GM19395 (cell line): ENCODE data around the gene ABCB8.
"Not testable (repeated sequence)": the region's sequence is repeated elsewhere in the genome, so short reads cannot be mapped to it uniquely, and the experiment has no call there.

ENCODE experiments used
- ATAC-seq: cut with Tn5 transposase; IDR thresholded peaks from one replicate; pipeline ENCODE4 v1.9.1; 2021; ENCODE audit warnings: mild to moderate bottlenecking, moderate library complexity; ENCODE audit not compliant: unreplicated experiment

ABCB8 gene

DNA sequence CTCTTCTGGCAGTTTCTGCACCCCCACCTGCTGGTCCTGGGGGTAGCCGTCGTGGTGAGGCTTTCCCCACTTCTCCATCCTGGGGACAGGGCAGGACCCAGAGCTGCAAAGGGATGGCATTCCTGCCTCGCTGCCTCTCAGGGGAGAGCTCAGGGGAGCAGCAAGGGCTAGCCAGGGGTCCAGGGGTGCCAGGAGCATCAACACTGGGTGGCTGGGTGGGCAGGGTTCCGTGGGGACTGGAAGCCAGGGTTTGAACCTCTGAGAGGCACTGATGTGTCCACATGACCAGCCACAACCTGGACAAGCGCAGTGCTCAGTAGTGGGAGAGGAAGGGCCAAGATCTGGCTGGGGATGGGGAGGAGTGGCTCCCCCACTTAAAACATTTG lies 5.6 kb downstream of the ABCB8 start:
- no peak for ATAC-seq

DNA sequence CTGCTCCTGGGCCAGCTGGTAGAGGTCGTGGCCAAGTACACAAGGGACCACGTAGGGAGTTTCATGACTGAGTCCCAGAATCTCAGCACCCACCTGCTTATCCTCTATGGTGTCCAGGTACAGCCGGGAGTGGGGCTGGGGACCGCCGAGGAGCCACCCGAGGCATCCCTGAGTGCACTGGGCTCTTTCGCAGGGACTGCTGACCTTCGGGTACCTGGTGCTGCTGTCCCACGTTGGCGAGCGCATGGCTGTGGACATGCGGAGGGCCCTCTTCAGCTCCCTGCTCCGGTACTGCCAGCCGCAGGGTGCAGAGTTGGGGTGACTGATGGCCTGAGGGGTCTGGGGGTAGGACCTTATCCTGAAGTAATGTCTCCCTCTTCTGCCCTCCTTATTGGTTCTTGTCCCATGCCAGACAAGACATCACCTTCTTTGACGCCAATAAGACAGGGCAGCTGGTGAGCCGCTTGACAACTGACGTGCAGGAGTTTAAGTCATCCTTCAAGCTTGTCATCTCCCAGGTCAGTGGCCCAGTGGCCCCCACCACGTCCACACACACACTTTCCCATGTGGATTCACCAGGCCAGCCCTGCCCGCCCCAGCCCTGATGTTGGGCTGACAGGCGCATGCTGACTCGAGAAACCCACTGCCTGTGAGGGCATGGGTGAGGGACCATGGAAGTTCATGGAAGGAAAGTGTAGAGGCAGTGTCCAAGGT lies 6.2 kb downstream of the ABCB8 start:
- no peak for ATAC-seq

DNA sequence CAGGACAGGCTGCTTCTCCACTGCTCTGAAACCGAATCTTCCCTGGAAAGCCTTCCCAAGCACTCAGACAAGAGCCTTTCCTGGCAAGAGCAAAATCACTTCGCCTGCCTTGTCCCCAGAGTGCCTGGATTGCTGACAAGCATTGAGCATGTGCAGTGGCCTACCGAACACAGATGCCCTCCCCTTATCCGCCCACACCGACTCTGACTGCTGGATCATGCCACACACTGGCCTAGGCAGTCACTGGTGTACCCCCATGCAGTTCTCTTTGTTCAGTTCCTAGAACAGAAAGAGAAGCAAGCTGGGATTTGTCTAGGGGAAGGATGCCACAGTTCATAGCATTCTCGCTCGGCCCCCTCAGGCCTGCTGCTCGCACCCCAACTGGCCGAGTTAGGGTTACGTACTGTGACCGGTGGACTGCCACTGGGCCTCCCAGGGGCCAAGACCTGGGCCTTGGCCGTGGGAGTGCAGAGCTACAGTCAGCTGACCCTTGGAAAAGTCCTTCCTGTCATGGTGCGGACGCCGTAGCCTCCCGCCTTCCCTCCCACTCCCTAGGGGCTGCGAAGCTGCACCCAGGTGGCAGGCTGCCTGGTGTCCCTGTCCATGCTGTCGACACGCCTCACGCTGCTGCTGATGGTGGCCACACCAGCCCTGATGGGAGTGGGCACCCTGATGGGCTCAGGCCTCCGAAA lies 6.9 kb downstream of the ABCB8 start:
- ATAC-seq = no peak

DNA sequence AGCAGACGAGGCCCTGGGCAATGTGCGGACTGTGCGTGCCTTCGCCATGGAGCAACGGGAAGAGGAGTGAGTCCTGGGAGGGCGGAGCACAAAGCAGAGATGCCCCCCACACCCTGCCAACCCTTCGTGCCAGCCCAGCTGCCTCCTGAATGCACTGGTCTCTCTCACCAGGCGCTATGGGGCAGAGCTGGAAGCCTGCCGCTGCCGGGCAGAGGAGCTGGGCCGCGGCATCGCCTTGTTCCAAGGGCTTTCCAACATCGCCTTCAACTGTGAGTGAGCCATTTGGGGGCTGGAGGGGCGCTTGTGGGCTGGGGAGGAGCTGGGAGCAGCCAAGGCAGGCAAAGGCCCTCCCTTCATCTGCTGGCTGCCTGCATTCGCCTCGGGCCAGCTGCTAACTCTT lies 7.7 kb downstream of the ABCB8 start:
- ATAC-seq = no peak

DNA sequence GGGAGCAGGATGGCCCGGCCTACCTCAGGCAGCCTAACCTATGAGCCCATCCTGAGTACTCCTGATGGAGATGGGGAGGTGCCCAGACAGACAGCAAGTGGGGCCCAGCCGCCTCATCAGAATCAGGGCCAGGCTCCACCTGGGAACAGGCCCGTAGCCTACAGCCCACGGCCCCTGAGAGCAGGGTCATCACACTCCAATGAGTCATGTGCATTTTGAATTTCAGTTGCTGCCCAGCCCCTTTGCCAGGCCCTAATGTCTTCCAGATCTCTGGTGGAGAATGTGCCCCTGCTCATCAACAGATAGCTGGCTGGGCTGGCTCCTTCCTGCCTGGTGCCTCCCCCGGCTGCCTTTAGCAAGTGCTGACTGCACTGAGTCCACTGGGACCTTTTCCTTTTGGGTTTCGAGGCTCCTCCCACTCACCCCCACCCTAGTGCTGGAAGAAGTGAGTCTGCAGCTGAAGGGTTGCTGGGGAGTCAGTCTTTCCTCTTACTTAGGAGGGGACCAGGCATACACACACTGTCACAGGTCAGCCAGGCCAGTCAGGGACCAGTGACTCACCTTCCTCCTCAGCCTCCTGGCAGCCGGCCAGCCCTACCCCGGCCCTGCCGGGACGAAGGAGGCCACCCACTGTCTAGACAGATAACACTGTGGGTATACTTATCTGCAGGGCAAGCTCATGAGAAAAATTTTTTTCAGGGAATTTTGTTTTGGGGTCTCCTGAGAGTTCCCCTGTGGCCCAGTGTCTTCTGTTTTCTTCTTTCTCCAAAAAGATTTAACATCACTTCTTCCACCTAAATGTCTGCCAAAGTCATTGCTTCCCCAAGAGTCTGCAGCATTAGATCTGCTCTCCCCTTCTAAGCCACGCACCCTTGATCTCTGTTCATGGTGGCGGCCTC lies 10.9 kb downstream of the ABCB8 start:
- ATAC-seq = no peak

DNA sequence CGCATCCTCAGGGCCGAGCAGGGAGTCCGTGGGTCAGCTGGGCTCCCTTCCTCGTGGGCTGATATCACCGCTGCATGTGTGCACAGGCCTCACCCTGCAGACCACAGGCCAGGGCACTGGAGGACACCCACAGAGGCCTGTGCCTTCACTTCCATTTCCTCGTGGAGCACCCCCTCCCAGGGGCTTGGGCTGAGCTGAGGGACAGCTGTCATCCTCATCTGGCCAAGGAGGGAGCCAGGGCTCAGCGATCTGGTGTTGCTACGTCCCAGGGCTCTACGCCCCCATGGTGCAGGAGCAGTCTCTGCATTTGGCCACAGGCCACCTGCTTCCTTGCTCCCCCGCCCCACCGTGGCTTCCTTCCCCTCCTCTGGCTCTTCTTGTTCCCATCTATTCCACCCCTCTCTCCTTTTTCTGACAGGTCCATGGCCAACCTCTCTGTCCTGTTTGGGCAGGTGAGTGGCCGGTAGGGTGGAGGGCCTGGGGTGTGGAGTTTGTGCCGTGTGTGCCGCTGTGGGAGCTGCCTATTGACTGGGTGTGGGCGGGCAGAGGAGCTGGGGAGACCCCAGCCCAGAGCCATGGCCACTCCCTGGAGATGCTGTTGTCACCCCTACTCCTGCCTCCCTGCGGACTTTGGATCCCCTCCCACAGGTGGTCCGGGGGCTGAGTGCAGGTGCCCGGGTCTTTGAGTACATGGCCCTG lies 11.7 kb downstream of the ABCB8 start:
- ATAC-seq = no peak

DNA sequence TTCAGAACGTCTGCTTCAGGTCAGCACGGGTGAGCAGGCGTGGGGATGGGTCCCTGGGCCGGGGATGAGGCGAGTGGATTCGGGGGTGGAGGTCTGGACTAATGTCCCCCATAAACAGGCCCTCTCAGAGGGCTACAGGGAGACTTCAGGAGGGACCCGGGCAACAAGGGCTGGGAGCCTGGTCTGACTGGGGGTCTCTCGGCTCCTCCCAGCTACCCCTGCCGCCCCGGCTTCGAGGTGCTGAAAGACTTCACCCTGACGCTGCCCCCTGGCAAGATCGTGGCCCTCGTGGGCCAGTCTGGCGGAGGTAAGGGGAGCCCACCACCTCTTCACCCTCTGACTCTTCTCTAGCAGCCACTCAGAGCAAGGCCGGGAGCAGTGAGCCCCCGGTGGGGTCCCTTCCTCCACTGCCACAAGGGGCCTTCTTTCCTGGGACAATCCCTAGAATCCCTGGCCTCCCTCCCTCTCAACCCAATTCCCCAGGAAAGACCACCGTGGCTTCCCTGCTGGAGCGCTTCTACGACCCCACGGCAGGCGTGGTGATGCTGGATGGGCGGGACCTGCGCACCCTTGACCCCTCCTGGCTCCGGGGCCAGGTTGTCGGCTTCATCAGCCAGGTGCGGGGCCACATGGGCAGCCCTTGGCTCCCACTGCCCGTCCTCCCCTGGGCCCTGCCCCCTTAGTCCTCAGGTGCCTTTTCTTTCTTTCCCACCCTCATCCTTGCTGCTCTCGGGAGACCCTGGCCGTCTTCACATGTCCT lies 12.5 kb downstream of the ABCB8 start:
- no peak for ATAC-seq

DNA sequence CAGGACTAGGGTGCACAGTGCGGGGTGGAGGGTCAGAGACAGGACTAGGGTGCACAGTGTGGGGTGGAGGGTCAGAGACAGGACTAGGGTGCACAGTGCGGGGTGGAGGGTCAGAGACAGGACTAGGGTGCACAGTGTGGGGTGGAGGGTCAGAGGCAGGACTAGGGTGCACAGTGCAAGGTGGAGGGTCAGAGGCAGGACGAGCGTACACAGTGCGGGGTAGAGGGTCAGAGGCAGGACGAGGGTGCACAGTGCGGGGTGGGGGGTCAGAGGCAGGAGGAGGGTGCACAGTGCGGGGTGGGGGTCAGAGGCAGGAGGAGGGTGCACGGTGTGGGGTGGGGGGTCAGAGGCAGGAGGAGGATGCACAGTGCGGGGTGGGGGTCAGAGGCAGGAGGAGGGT lies 15.2 kb downstream of the ABCB8 start:
- ATAC-seq = not testable (repeated sequence)

DNA sequence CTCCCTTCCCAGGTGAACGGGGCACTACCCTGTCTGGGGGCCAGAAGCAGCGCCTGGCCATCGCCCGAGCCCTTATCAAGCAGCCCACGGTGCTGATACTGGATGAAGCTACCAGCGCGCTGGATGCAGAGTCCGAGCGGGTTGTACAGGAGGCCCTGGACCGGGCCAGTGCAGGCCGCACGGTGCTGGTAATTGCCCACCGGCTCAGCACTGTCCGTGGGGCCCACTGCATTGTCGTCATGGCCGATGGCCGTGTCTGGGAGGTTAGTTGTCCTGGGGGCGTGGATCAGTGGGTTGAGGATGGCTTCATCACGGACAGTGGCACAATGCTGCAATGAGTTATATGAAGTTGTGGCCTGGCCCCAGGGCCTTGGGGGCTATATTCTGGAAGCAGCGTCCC lies 15.7 kb downstream of the ABCB8 start:
- ATAC-seq = no peak

DNA sequence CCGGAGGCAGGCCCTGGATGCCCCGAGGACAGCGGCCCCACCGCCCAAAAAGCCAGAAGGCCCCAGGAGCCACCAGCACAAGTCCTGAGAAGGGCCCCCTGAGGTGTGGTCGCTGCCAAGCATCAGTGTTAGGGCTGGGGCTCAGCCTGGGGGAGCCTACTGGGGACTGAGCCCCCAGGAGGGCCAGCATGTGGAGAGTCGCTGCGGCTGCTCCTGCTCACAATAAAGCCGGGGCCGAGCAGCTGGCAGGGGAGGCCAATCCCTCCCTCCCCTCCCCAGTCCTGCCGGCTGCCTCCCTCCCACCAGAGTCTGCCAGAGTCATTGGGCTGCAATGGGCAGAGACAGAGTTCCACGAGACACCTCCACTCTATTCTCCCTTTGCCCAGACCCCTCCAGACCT lies 17.0 kb downstream of the ABCB8 start:
- no peak for ATAC-seq

DNA sequence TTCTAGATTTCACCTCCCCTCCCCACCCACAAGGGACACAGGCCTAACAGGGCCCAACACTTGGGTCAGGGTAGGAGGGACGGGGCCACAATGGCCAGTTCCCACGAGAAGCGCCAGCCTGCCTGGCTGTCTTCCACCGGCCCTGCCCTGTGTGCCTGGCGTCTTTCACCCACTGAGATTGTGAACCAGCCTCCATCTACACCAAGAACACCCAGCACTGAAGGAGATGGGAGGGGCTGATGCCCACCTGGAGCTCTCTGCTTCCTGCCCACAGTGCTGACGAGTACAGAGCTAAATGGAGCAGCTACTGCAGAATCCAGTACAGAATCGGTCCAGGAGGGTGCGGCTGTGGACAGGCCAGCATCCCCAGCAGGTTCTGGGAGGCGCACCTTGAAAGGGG lies 17.7 kb downstream of the ABCB8 start:
- ATAC-seq = no peak

DNA sequence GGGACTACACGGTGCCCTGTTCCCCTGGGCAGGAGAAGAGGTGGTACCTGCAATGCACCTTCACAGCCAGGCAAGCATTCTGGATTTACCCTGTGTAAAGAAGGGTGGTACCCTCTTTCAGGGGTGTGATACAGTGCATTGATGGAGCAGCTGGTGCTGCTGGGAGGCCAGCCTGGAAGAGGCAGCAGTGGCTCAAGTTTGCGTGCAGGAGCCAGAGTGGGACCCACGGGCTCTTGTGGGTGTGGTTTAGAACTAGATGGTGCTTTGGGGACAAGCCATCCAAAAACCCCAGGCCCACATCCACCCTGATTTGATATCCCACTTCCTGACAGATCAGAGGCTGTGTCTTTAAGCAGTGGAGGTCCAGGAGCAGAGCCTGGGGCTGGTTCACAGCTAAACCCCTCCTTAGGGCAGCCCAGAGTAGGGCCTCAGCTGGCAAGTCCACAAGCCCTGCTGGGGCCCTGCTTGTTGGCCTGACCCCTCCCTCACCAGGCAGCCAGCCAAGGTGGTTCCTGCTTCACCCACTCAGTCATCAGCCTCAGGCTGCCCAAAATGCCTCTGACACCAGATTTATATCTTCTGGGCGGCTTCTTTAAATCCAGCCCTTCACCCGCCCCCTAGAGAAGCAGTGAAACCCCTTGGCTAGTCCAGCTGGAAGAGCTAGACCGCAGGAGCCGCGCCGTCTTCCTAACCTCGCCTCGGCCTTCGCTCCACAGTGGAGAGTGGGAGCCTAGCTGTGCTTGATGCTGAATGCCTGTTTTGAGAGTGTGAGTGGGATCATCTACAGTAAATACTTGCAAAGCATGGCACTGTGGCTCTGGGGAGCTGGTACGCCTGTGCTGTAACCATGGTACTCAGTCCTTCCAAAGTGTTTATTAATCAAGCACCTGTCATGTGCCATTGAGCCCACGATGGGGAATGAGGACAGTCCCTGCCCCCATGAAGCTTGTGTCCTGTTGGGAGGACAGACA lies 18.6 kb downstream of the ABCB8 start:
- ATAC-seq = no peak

DNA sequence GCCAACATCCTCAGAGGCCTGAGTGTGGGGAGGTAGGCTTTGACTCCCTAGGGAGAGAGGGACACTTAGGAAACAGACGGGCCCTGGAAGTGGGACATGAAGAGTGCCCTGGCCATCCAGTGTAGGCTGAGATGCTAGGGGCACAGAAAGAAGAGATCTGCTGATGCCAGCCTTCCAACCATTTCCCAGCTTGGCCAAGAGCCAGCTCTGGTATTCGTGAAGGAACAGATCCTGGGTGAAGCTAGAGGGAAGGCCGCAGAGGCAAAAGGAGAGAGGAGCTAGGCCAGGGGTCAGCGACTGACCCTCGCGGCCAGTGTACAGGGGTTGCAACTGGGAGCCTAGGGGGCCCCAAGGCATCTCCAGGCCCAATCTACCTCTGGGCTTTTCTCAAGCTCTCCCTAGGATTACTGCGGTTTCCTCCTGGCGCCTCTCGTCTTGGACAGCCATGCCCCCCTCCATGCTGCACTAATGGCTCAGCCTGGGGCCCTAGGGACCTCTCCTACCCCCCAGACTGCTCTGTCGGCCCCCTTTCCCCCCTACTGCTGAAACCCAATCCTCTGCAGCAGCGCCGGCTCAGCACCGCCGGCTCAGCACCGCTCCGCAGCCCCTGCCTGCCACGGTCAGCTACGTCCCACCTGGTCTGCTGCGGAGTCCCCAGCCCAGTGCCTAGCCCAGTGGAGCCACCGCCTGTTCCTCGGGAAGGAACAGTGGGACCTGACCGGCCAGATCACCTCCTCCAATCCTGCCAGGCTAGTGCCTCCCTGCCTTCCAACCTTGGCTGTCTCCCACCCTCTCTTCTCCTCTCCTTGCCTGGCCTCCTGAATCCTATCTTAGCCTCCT lies 19.9 kb downstream of the ABCB8 start, which contains the start of gene ASIC3:
Gene ASIC3 (plus strand): TSS at position 556 of the 840 bp plus-strand sequence. CDS start 355 bp downstream, outside the sequence.
- no peak for ATAC-seq

DNA sequence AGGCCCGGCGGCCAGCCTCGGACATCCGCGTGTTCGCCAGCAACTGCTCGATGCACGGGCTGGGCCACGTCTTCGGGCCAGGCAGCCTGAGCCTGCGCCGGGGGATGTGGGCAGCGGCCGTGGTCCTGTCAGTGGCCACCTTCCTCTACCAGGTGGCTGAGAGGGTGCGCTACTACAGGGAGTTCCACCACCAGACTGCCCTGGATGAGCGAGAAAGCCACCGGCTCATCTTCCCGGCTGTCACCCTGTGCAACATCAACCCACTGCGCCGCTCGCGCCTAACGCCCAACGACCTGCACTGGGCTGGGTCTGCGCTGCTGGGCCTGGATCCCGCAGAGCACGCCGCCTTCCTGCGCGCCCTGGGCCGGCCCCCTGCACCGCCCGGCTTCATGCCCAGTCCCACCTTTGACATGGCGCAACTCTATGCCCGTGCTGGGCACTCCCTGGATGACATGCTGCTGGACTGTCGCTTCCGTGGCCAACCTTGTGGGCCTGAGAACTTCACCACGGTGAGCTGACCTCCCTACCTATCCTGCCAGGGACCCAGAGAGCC lies 20.7 kb downstream of the ABCB8 start:
- no peak for ATAC-seq

DNA sequence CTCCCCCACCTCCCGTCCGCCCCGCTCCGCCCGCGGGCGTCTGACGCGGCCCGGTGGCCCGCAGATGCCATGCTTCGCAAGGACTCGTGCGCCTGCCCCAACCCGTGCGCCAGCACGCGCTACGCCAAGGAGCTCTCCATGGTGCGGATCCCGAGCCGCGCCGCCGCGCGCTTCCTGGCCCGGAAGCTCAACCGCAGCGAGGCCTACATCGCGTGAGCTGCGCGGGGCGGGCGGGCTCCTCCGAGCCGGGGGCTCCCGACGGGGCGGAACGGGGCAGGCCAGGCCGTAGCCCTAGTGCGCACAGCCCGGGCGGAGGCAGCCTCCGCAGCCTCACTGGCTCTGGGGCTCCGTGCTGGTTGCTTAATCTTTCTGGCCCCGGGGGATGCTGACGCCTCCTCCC lies 22.9 kb downstream of the ABCB8 start:
- no peak for ATAC-seq

DNA sequence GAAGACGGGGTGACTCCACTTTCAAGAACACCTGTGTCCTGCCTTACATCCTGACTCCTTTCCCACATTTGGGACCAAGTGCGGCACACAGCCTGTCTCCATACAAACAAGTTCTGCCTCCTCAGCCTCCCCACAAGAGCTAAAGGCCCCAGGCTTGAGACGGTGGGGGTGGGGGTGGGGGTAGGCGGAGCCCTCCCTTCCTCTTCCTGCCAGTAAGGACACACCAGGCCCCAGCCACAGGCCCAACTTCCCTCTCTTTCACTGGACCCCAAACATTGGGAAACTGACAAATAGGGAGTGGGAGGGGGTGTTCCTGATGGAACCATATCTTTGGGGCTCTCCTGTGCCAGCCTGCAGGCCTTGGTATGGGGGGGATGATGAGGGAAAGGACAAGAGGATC lies 24.8 kb downstream of the ABCB8 start:
- ATAC-seq = no peak

DNA sequence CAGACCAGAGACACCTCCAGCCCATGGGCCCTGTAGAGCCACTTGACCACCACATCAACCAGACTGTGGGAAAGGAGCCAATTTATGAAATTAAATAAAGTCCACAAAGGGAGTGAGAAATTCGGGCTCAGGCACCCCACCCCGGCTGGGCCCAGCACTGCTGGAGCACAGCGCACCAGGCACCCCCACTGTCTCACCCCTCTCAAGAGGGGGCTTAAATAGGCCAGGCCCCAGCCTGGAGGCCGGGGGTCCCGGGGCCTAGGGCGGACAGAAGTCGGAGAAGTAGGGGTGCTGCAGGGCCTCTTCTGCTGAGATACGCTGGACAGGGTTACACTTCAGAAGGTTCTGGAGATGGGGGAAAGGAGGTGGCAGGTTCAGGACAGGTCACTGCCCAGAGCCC lies 25.5 kb downstream of the ABCB8 start:
- no peak for ATAC-seq

DNA sequence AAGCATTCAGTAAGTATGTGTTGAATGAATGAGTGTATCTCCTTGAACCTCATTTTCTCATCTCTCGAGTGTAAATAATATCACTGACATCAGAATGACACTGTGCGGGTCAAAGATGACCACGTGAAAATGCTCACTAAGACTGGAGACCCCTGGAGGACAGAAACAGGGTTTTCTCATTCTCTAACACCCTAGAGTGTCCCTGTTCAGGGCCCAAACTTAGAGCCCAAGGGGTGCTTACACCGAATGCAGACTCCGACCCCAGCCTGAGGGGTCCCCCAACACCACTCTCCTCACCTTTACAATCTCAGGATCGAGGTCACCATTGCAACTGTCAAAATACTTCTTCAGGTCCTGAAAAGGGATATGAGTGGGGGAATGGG lies 28.0 kb downstream of the ABCB8 start:
- ATAC-seq = no peak
